OCI-M2 (cell line): Measurements from ENCODE around the gene OGA.

Experiments used
- DNase-seq: peaks from one replicate; lab custom pipeline; 2025; ENCODE audit not compliant: unreplicated experiment; lab: John Stamatoyannopoulos, UW

OGA gene

DNA sequence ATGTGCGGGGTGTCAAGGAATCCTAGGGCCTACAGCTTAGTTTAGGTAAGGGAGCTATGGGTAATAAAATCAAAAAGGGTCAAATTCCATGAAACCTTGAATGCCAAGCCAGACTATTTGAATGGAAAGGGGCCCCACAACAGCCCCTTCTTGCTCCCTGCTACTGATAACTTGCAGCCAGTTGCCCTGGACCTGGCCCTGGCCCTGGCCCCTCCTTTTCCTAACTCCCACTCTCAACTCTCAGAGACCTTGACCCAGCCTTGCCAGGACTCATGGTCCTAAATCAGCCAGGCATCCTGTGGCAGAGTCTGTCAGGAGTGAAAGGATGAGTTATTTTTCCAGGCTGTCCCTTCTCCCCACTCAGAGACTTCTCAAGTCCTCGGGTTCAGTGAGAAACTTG is 19.5 kb upstream of the OGA start:
- no peak for DNase-seq

DNA sequence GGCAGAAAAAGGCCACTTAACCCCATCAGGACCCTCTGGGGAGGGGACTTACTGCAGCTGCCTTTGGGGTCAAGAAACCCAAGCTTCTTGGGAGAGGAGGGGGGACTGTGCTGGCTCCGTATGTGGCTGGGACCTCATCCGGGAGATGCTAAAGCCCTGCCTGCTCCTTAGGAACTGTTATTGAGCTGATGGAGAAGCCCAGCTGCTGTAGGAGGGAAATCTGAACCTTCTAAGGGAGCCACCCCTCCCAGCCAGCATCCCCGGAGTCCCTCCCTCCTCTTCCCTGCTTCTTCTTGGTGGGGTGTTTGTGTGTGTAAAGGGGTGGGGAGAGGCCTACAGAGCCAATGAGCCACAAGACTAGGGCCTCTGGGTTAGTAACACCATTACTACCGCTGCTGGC is 17.1 kb upstream of the OGA start:
- no peak for DNase-seq

DNA sequence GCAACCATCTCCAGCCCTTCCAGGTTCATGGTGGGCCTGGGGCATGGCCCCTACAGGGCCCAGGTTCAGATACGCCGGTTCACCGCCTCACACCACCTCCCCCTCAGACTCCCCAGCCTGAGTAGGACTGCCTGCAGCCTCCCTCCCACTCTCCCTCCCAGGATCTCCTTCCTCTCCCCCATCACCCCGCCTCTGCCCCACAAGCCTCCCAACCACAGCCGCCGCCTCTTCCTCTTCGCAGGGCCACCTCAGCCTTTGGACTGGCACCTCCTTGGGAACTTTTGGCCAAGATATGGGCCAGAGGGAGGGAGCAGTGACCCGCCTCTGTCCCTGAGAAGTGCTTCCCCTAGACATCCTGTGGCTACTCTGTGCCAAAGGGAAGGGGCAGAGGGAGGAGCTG is 16.1 kb upstream of the OGA start:
- DNase-seq = no peak

GRCh38 chr10:101833466-101833865 is 15.2 kb upstream of the OGA start:
- DNase-seq = no peak

- DNase-seq = no peak
Observed at GRCh38 chr10:101832325-101832771, 14.1 kb upstream of the OGA start.

DNA sequence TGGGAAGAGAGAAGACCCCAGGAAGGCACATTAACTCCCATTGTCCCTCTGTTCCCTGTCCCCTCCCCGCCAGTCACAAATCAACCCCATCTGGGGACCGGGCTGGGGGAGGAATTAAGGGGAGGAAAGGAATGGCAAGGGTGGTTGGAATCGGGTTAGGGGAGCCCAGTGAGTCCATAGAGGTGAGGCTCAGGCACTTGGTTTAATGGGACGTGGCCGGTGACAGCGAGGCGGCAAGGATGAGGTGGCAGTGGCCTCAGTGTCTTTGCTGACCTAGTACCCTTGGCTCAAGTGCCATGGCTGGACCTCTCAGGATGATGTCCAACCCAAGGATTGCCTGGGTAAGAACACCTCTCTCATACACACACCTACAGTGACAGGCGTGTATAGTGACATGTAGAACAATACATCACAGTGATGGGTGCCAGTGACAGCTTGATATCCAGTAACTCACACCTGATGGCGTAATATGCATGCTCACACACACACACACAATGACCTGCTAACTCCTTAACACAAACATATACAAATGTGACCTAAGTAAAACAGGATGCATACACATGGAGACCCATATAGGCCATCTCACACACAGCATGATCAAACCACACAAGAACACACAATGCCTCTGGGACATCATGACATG is 13.0 kb upstream of the OGA start:
- no peak for DNase-seq

GRCh38 chr10:101830322-101831168 is 12.3 kb upstream of the OGA start:
- DNase-seq = no peak

GRCh38 chr10:101829561-101830315 is 11.5 kb upstream of the OGA start:
- no peak for DNase-seq

- DNase-seq = no peak
Observed at GRCh38 chr10:101828766-101829551, 10.7 kb upstream of the OGA start.

- no peak for DNase-seq
Observed at GRCh38 chr10:101827919-101828600, 9.8 kb upstream of the OGA start.

DNA sequence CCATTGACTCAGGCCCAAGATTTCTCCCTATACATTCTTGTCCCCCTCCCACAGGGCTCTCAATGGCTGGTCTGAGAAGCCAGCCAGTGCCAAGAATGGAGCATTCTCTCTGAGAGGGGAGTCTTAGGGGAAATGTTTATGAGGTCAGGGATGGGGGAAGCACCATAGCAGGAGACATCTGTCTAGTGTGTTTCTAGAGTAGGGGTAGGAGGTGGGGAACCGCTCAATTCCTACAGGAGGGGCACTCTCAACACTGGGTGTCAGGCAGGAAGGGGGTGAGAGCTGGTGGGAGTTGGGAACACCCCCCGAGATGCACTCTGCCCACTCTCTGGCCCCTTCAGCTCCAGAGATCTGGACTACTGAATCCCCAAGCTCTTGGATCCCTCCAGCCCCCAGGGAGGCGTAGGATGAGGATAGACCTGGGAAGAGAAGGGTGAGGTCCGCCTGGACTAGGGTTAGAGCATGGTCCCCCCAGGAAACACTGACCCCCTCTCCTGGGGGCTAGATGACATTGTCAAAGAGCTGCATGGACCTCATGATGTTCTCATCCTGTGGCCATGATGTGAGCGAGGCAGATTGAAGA is 8.7 kb upstream of the OGA start:
- no peak for DNase-seq

GRCh38 chr10:101824736-101825135 is 6.5 kb upstream of the OGA start:
- DNase-seq = no peak

DNA sequence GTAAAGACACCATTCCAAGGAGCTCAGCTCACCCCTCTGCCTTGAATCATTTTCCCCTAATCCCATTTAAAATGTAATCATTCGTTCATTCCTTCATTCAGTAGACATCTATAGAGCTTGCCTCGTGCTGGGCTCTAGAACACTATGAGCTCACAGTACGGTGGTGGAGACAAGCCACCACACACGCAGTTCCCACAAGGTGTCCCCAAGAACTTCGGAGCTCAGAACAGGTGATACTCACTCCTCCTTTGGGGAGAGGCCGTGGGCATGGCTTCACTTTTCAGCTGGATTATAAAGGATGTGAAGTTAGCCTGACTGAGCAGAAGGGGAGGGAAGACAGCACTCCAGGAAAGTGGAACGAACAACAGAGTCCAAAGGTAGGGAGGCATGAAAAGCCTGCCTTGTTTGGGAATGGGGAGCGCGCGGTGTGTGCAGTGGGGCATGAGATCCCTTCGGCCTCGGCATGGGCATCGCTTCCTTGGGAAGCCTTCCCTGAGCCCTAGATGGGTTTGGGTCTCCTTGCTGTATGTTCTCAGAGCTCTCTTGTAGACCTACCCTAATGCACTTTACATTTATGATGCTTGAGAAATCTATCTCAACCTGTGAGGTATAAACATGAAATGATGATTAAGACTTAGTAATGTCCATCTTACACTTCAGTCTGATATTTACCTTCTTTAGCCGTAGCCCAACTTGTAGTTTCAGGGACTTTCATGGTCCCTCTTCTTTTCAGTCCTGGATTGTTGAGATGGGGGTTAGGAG is 809 bp upstream of the OGA start:
- DNase-seq = no peak

GRCh38 chr10:101817337-101818118 is 716 bp downstream of the OGA start:
- DNase-seq = no peak

- no peak for DNase-seq
Observed at GRCh38 chr10:101816913-101817336, 1.3 kb downstream of the OGA start.

- no peak for DNase-seq
Observed at GRCh38 chr10:101816376-101816775, 1.9 kb downstream of the OGA start.

- no peak for DNase-seq
Observed at GRCh38 chr10:101814466-101815071, 3.7 kb downstream of the OGA start.

- DNase-seq = no peak
Observed at GRCh38 chr10:101812606-101813005, 5.6 kb downstream of the OGA start.
